HUES6 (cell line): ENCODE data around the gene PNMA6E.

ENCODE experiments used
- H3K27ac ChIP-seq: 2 replicates; pipeline ENCODE4 v1.7.0; 2013; ENCODE audit warnings: low read depth, mild to moderate bottlenecking, low read length, inconsistent platforms
- H3K27me3 ChIP-seq: 2 replicates; pipeline ENCODE4 v1.6.1; 2013; ENCODE audit warnings: low read length; ENCODE audit not compliant: control insufficient read depth, insufficient read depth
- H3K36me3 ChIP-seq: 2 replicates; pipeline ENCODE4 v1.6.1; 2013; ENCODE audit warnings: low read length; ENCODE audit not compliant: control insufficient read depth, insufficient read depth
- H3K4me1 ChIP-seq: 2 replicates; pipeline ENCODE4 v1.6.1; 2013; ENCODE audit warnings: low read length; ENCODE audit not compliant: control insufficient read depth, insufficient read depth
- H3K4me3 ChIP-seq: 2 replicates; pipeline ENCODE4 v1.5.1; 2013; ENCODE audit warnings: low read depth, low read length
- H3K9ac ChIP-seq: one replicate; pipeline ENCODE4 v1.6.1; 2013; ENCODE audit warnings: mild to moderate bottlenecking, low read length
- H3K9me3 ChIP-seq: 2 replicates; pipeline ENCODE4 v1.6.1; 2013; ENCODE audit warnings: low read depth, low read length; ENCODE audit not compliant: control insufficient read depth, insufficient read depth

The PNMA6E gene

DNA sequence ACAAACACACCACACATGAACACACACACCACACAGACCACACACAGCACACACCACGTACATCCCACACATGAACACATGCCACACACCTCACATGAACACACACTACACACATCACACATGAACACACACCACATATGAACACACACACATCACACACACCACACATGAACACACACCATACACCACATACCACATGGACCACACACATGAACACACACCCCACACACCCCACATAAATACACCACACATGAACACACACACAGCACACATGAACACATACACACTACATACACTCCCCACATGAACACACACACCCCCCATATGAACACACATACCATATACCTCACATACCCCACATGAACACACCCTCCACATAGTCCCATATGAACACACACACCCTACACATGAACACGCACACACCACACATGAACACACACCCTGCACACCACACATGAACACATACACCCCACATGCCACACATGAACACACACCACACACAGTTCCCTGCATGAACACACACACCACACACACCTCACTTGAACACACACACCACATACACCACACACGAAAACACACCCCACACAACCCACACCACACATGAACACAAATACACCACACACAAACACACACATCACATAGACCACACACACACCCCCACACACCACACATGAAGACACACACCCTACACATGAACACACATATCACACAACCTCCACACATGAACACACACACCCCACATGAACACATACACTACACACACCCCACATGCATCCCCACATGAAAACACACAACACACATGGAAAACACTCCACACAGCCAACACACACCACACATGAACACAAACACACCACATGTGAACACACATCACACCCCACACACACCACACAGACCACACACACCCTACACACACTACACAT lies 18.3 kb downstream of the PNMA6E start:
- Histone ChIP-seq H3K9ac (no peak overlapping the region), H3K27ac (no peak overlapping the region), H3K9me3 (peaks cover 35% of the 10 kb centered on the region; the same call in 1 of the 2 replicates), H3K27me3 (no peaks in the 10 kb centered on the region), H3K4me3 (no peak overlapping the region), H3K36me3 (no peaks in the 10 kb centered on the region), H3K4me1 (no peaks in the 10 kb centered on the region; the same call in 1 of the 2 replicates)

GRCh38 chrX:153381684-153382532 lies 19.2 kb downstream of the PNMA6E start:
- Histone ChIP-seq H3K9me3 (peaks cover 35% of the 10 kb centered on the region), H3K4me1 (no peaks in the 10 kb centered on the region; the same call in 1 of the 2 replicates), H3K36me3 (no peaks in the 10 kb centered on the region), H3K9ac (no peak overlapping the region), H3K4me3 (no peak overlapping the region), H3K27ac (no peak overlapping the region), H3K27me3 (no peaks in the 10 kb centered on the region)

- Histone ChIP-seq H3K27ac (no peak overlapping the region), H3K4me1 (no peaks in the 10 kb centered on the region; the same call in 1 of the 2 replicates), H3K9me3 (peaks cover 41% of the 10 kb centered on the region), H3K4me3 (no peak overlapping the region), H3K9ac (no peak overlapping the region), H3K36me3 (no peaks in the 10 kb centered on the region), H3K27me3 (no peaks in the 10 kb centered on the region)
Measured at GRCh38 chrX:153380691-153381090, 20.5 kb downstream of the PNMA6E start.

- Histone ChIP-seq H3K4me3 (no peak overlapping the region), H3K27ac (no peak overlapping the region), H3K36me3 (no peaks in the 10 kb centered on the region), H3K9ac (no peak overlapping the region), H3K9me3 (peaks cover 45% of the 10 kb centered on the region), H3K27me3 (no peaks in the 10 kb centered on the region), H3K4me1 (no peaks in the 10 kb centered on the region; the same call in 1 of the 2 replicates)
Measured at GRCh38 chrX:153379971-153380581, 21.1 kb downstream of the PNMA6E start.

DNA sequence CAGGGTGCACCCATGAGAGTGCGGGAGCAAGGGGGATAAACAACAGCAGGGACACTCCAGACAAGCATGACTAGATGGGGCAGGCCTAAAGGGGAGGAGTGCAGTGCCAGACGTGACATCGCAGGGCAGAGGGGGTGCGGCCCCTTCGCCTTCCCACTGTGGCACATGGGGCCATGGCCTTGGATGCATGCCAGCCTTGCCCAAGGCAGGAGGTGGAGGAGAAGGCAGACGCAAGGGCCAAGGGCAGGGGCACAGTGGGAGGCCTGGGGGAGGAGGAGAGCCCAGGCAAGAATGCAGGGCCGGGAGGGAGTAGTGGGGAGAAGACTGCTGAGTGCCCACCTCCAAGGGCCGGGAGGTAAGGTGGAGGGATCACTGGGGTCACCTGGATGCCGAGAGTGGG lies 21.6 kb downstream of the PNMA6E start:
- Histone ChIP-seq H3K4me3 (no peak overlapping the region), H3K36me3 (no peaks in the 10 kb centered on the region), H3K4me1 (no peaks in the 10 kb centered on the region; the same call in 1 of the 2 replicates), H3K9me3 (peaks cover 45% of the 10 kb centered on the region), H3K9ac (no peak overlapping the region), H3K27me3 (no peaks in the 10 kb centered on the region), H3K27ac (no peak overlapping the region)

GRCh38 chrX:153378607-153379006 lies 22.5 kb downstream of the PNMA6E start:
- no peaks in the 10 kb centered on the region; the same call in 1 of the 2 replicates for H3K4me1 ChIP-seq
- H3K27me3 ChIP-seq, result no peaks in the 10 kb centered on the region
- H3K4me3 ChIP-seq, result no peak overlapping the region
- H3K9ac ChIP-seq, result no peak overlapping the region
- H3K9me3 ChIP-seq, result peaks cover 44% of the 10 kb centered on the region
- no peaks in the 10 kb centered on the region for H3K36me3 ChIP-seq
- no peak overlapping the region for H3K27ac ChIP-seq

- H3K36me3 ChIP-seq, result no peaks in the 10 kb centered on the region
- no peaks in the 10 kb centered on the region for H3K27me3 ChIP-seq
- H3K27ac ChIP-seq, result no peak overlapping the region
- H3K4me1 ChIP-seq, result no peaks in the 10 kb centered on the region; the same call in 1 of the 2 replicates
- H3K4me3 ChIP-seq, result no peak overlapping the region
- H3K9me3 ChIP-seq, result peaks cover 35% of the 10 kb centered on the region
- H3K9ac ChIP-seq, result no peak overlapping the region
Measured at GRCh38 chrX:153377727-153378126, 23.4 kb downstream of the PNMA6E start.

DNA sequence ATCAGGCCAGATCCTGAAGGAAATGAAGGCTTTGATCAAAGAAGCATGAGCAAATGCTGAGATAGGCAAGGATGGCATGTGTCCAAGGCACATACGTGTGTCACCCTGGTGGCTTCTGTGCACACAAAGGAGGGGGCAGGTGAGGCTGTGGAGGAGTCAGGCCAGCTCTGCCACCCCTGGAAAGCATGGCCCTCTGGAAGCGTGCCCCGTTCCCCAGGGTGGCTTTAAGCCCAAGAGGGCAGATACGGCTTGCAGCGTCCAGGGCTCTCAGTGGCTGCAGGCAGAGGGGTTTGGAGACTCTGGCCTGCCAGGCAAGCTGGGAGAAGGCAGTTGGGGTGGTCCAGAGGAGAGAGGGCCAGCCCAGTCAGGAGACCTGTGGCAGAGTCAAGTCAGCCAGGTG lies 25.6 kb downstream of the PNMA6E start:
- Histone ChIP-seq H3K27me3 (no peaks in the 10 kb centered on the region), H3K9ac (no peak overlapping the region), H3K36me3 (no peaks in the 10 kb centered on the region), H3K4me1 (no peaks in the 10 kb centered on the region; the same call in 1 of the 2 replicates), H3K27ac (no peak overlapping the region), H3K4me3 (no peak overlapping the region), H3K9me3 (peaks cover 34% of the 10 kb centered on the region)

DNA sequence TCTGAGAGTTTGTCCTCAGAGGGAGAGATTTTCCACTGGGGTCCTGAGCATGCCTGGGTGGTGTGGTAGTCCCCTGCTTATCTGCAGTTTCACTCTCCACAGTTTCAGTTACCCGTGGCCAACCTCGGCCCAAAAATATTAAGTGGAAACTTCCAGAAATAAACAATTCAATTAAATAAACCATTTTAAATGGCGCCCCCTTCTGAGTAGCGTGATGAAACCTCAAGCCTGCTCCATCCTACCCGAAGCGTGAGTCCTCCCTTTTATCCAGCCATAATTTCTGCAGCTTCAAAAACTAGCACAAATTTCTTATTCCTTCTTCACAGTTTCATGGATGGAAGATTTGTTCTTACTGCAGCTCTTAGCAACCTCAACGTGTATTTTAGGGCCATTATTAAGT lies 26.7 kb downstream of the PNMA6E start:
- Histone ChIP-seq H3K4me3 (no peak overlapping the region), H3K4me1 (no peaks in the 10 kb centered on the region; the same call in 1 of the 2 replicates), H3K9me3 (peaks cover 29% of the 10 kb centered on the region), H3K27me3 (no peaks in the 10 kb centered on the region), H3K9ac (no peak overlapping the region), H3K27ac (no peak overlapping the region), H3K36me3 (no peaks in the 10 kb centered on the region)

DNA sequence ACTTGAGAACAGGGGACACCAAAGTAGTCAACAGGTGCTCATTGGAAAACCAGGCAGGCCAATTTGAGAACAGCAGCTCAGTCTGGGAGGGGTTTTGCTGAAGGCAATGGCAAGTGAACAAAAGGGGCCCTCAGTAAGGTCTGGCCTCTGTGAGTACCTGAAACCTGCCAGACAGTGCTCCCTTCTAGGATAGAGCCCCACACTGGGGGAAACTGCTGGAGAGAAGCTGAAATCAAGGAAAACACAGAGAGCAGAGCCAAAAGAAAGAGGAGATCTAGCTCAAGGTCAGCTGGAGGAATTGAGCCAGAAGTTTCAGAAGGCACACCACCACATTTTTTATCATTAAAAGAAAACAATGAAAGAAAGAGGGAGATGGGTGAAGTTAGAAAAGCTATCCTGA lies 28.2 kb downstream of the PNMA6E start:
- Histone ChIP-seq H3K36me3 (no peaks in the 10 kb centered on the region), H3K27ac (no peak overlapping the region), H3K4me3 (no peak overlapping the region), H3K27me3 (no peaks in the 10 kb centered on the region), H3K4me1 (no peaks in the 10 kb centered on the region), H3K9me3 (peaks cover 25% of the 10 kb centered on the region), H3K9ac (no peak overlapping the region)
